Right lobe of liver (tissue), 6 donors: ENCODE results near the gene PRDM1. TPM values are rescaled to one million over a fixed set of nuclear protein-coding genes. Genes with fewer than 3 reads are reported as not detected.

Experiments
- ATAC-seq, 4 donors: fragments of 200-7000 bp; cut with Tn5 transposase; one replicate each; pipeline ENCODE4 v1.9.1; 2020; ENCODE audit warnings: mild to moderate bottlenecking in 4 of 4, moderate library complexity in 4 of 4
- DNase-seq, 3 donors: peaks; one replicate each; pipeline ENCODE4 v3.0.0-alpha.2; 2020
- H3K27ac ChIP-seq, 3 donors: fragments of 200-600 bp; one replicate each; pipeline ENCODE4 v1.8.0; 2022
- H3K27me3 ChIP-seq, 2 donors: fragments of 200-600 bp; one replicate each; pipeline ENCODE4 v1.8.0; 2022
- H3K36me3 ChIP-seq, 4 donors: fragments of 200-600 bp; sonication (generic) in 1 of 4; one replicate each; pipeline versions ENCODE4 v1.5.1 to v1.8.0; 2017 to 2022; ENCODE audit warnings: control low read depth in 1 of 4
- H3K4me1 ChIP-seq, 4 donors: fragments of 200-600 bp; sonication (generic) in 1 of 4; one replicate each; pipeline versions ENCODE4 v1.5.1 to v1.8.0; 2017 to 2022; ENCODE audit warnings: control low read depth in 1 of 4
- H3K4me3 ChIP-seq, 3 donors: fragments of 200-600 bp; one replicate each; pipeline ENCODE4 v1.8.0; 2022
- H3K9me3 ChIP-seq, 4 donors: fragments of 200-600 bp; sonication (generic) in 1 of 4; one replicate each; pipeline versions ENCODE4 v1.5.1 to v1.8.0; 2017 to 2022; ENCODE audit warnings: control low read depth in 1 of 4
- POLR2A ChIP-seq: fragments of 450-650 bp; IDR thresholded peaks from one replicate; pipeline ENCODE4 v1.6.1; 2017; ENCODE audit warnings: antibody characterized with exemption, mild to moderate bottlenecking
- WGBS: methylation state at CpG from one replicate; pipeline ENCODE4 v1.1.6; 2018; ENCODE audit warnings: low coverage, low lambda C conversion rate; ENCODE audit not compliant: insufficient coverage; ENCODE audit errors: missing lambda C conversion rate; 5-methylcytosine and 5-hydroxymethylcytosine counted together
- intact Hi-C, 2 donors: fragments of 100-400 bp; cut with DNase I; formaldehyde crosslinking; loops; one replicate each; pipeline versions ENCODE4 v1.11.2 to v1.14.1; 2022
- total RNA-seq, 6 experiments: library from RNA; depleted of rRNA in 2 of 6; stranded (reverse); fragments of >200 nt in 2 of 6; fragmentation: NEBNext Ultra II Directional in 3 of 6; extraction: Animal tissue kit (Norgen Biotek cat#: 25700) in 3 of 6; gene quantifications; one replicate each; pipeline versions ENCODE4 v1.1.0 to v1.2.4, GENCODE V29; 2016 to 2023
- TF ChIP-seq, protein P1 (sequence below), 4 donors: fragments of 200-600 bp in 3 of 4; fragments of 450-650 bp in 1 of 4; IDR thresholded peaks; one replicate each; pipeline versions ENCODE4 v1.5.1 to v1.8.0; 2016 to 2022; ENCODE audit warnings: antibody characterized with exemption in 4 of 4, mild to moderate bottlenecking in 2 of 4
- donor health status: DM: no; HTN: yes; CAD: no.
- donor health status: DM: no; HTN: no; CAD: no.
- donor health status: DM: no; HTN: no; CAD: no.
- donor health status: DM: no; HTN: yes; CAD: no.
- donor health status: DM: no; HTN: yes; CAD: no.

Gene PRDM1
- total RNA-seq, 6 experiments from 2014 or later = 0.86 to 2.8 (median 1.3) TPM

DNA sequence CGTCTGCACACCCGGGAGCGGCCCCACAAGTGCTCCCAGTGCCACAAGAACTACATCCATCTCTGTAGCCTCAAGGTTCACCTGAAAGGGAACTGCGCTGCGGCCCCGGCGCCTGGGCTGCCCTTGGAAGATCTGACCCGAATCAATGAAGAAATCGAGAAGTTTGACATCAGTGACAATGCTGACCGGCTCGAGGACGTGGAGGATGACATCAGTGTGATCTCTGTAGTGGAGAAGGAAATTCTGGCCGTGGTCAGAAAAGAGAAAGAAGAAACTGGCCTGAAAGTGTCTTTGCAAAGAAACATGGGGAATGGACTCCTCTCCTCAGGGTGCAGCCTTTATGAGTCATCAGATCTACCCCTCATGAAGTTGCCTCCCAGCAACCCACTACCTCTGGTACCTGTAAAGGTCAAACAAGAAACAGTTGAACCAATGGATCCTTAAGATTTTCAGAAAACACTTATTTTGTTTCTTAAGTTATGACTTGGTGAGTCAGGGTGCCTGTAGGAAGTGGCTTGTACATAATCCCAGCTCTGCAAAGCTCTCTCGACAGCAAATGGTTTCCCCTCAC is 21.0 kb downstream of the PRDM1 start:
- Histone ChIP-seq H3K4me1 (peaks cover 0 to 5% (median 0%) of the 10 kb centered on the region in 4 donors), H3K9me3 (no peaks in the 10 kb centered on the region), H3K36me3 (no peaks in the 10 kb centered on the region), H3K27me3 (no peaks in the 10 kb centered on the region), H3K27ac (no peak overlapping the region), H3K4me3 (no peak overlapping the region)
- DNase-seq (no peak), ATAC-seq (no peak)
- 55% methylated on average over 9 of the region's 14 CpGs for WGBS
- intact Hi-C loops = no loop called here
- TF ChIP-seq POLR2A = no peak
- TF ChIP-seq, protein P1, sequence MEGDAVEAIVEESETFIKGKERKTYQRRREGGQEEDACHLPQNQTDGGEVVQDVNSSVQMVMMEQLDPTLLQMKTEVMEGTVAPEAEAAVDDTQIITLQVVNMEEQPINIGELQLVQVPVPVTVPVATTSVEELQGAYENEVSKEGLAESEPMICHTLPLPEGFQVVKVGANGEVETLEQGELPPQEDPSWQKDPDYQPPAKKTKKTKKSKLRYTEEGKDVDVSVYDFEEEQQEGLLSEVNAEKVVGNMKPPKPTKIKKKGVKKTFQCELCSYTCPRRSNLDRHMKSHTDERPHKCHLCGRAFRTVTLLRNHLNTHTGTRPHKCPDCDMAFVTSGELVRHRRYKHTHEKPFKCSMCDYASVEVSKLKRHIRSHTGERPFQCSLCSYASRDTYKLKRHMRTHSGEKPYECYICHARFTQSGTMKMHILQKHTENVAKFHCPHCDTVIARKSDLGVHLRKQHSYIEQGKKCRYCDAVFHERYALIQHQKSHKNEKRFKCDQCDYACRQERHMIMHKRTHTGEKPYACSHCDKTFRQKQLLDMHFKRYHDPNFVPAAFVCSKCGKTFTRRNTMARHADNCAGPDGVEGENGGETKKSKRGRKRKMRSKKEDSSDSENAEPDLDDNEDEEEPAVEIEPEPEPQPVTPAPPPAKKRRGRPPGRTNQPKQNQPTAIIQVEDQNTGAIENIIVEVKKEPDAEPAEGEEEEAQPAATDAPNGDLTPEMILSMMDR (IDR thresholded peaks at IDR 0.05) = no peak

DNA sequence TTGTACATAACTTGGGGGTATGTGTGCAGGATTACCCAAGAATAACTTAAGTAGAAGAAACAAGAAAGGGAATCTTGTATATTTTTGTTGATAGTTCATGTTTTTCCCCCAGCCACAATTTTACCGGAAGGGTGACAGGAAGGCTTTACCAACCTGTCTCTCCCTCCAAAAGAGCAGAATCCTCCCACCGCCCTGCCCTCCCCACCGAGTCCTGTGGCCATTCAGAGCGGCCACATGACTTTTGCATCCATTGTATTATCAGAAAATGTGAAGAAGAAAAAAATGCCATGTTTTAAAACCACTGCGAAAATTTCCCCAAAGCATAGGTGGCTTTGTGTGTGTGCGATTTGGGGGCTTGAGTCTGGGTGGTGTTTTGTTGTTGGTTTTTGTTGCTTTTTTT is 22.0 kb downstream of the PRDM1 start:
- 73% methylated on average over 4 of the region's 6 CpGs for WGBS
- DNase-seq (no peak), ATAC-seq (no peak)
- Histone ChIP-seq H3K27me3 (no peaks in the 10 kb centered on the region), H3K27ac (no peak overlapping the region), H3K9me3 (no peaks in the 10 kb centered on the region), H3K36me3 (no peaks in the 10 kb centered on the region), H3K4me3 (no peak overlapping the region), H3K4me1 (peaks cover 0 to 4% (median 0%) of the 10 kb centered on the region in 4 donors)
- no peak for TF ChIP-seq POLR2A
- TF ChIP-seq, protein P1 (IDR thresholded peaks at IDR 0.05) = no peak
- intact Hi-C loops = no loop called here

DNA sequence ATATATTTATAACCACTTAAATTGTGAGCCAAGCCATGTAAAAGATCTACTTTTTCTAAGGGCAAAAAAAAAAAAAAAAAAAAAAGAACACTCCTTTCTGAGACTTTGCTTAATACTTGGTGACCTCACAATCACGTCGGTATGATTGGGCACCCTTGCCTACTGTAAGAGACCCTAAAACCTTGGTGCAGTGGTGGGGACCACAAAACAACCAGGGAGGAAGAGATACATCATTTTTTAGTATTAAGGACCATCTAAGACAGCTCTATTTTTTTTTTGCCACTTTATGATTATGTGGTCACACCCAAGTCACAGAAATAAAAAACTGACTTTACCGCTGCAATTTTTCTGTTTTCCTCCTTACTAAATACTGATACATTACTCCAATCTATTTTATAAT is 22.9 kb downstream of the PRDM1 start:
- intact Hi-C loops = no loop called here
- WGBS = 78% methylated on average over 3 of the region's 3 CpGs
- no peaks in the 10 kb centered on the region for H3K27me3 ChIP-seq
- ATAC-seq (no peak), DNase-seq (no peak)
- H3K9me3 ChIP-seq = no peaks in the 10 kb centered on the region
- TF ChIP-seq, protein P1 (IDR thresholded peaks at IDR 0.05) = no peak
- no peak for TF ChIP-seq POLR2A
- H3K27ac ChIP-seq = no peak overlapping the region
- no peak overlapping the region for H3K4me3 ChIP-seq
- no peaks in the 10 kb centered on the region for H3K4me1 ChIP-seq
- H3K36me3 ChIP-seq = no peaks in the 10 kb centered on the region

DNA sequence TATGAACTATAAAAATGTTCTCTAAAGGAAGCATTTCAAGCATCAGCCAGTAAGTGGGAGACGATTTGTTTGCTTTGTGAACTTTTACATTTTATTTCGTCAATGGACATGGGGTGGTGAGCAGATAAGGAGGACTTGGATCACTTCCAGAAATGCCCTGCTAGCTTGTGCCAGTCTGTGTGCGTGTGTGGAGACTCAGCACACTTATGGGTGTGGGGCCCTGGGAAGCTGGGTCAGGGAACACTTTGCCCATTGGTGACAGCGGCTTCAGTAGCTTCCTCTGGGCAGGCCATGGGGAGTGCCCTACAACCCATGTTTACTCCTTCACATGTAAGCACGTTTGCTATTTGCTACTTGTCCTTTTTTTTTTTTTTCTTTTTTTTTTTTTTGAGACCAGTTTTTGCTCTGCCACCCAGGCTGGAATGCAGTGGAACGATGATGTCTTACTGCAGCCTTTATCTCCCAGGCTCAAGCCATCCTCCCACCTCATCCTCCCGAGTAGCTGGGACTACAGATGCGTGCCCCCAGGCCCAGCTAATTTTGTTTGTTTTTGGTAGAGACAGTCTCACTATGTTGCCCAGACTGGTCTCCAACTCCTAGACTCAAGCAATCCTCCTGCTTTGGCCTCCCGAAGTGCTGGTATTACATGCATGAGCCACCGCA is 24.2 kb downstream of the PRDM1 start:
- H3K4me3 ChIP-seq = no peak overlapping the region
- no peaks in the 10 kb centered on the region for H3K27me3 ChIP-seq
- WGBS = 42% methylated on average over 7 of the region's 10 CpGs
- H3K36me3 ChIP-seq = no peaks in the 10 kb centered on the region
- ATAC-seq (no peak), DNase-seq (no peak)
- intact Hi-C loops = no loop called here
- H3K27ac ChIP-seq = no peak overlapping the region
- H3K4me1 ChIP-seq = no peaks in the 10 kb centered on the region
- no peaks in the 10 kb centered on the region for H3K9me3 ChIP-seq
- TF ChIP-seq POLR2A = no peak
- TF ChIP-seq, protein P1 (IDR thresholded peaks at IDR 0.05) = no peak
